Cardiac muscle cell (in vitro differentiated cells and primary cell): ENCODE measurements around the gene MCMBP. TPM values are rescaled to one million over a fixed set of nuclear protein-coding genes. Genes with fewer than 3 reads are reported as not detected.

Experiments
- DNase-seq, 2 donors: peaks; one replicate each; pipeline versions ENCODE4 v3.0.0 to v3.0.0-alpha.2; 2010 to 2017; ENCODE audit warnings: low read depth in 1 of 2, low spot score in 1 of 2
- H3K27ac ChIP-seq: fragments of 200-600 bp; sonication (generic); 2 replicates; pipeline ENCODE4 v1.5.1; 2016
- H3K27me3 ChIP-seq: fragments of 200-600 bp; sonication (generic); 2 replicates; pipeline ENCODE4 v1.6.0; 2016; ENCODE audit warnings: control low read depth
- H3K36me3 ChIP-seq: fragments of 200-600 bp; sonication (generic); 2 replicates; pipeline ENCODE4 v1.5.1; 2016; ENCODE audit warnings: control low read depth
- H3K4me1 ChIP-seq: fragments of 200-600 bp; sonication (generic); 2 replicates; pipeline ENCODE4 v1.8.1; 2017; ENCODE audit warnings: low read depth, mild to moderate bottlenecking, mixed run types
- H3K4me3 ChIP-seq: fragments of 200-600 bp; sonication (generic); 2 replicates; pipeline ENCODE4 v1.5.1; 2016; ENCODE audit warnings: mild to moderate bottlenecking
- H3K9me3 ChIP-seq: fragments of 200-600 bp; sonication (generic); 2 replicates; pipeline ENCODE4 v1.5.1; 2017; ENCODE audit warnings: low read depth, mild to moderate bottlenecking, control low read depth
- CTCF ChIP-seq: IDR thresholded peaks from 2 replicates; pipeline ENCODE4 v1.5.1; 2012; ENCODE audit warnings: low read depth, mild to moderate bottlenecking, low read length
- polyA plus RNA-seq: library from polyadenylated mRNA; unstranded; fragments of >200 nt; fragmentation: Nextera tagmentation; extraction: Ambion mirVana; gene quantifications from 2 replicates; pipeline ENCODE4 v1.2.1, GENCODE V29; 2016
- total RNA-seq: library from RNA; depleted of rRNA; stranded (reverse); fragments of >200 nt; gene quantifications from 2 replicates; pipeline ENCODE4 v1.2.3, GENCODE V29; 2016

The MCMBP gene
- total and polyA plus RNA-seq, 2 experiments from 2014 or later, result 29.2 to 39.7 TPM

GRCh38 chr10:119865699-119866240, 6.9 kb downstream of the MCMBP start:
- H3K27ac ChIP-seq, result no peak overlapping the region
- H3K36me3 ChIP-seq, result no peaks in the 10 kb centered on the region
- H3K27me3 ChIP-seq, result no peaks in the 10 kb centered on the region
- H3K4me1 ChIP-seq, result peaks cover 5% of the 10 kb centered on the region
- no peak overlapping the region for H3K4me3 ChIP-seq
- no peak for DNase-seq
- no peaks in the 10 kb centered on the region for H3K9me3 ChIP-seq
- no peak for TF ChIP-seq CTCF

- Histone ChIP-seq H3K27me3 (no peaks in the 10 kb centered on the region), H3K9me3 (no peaks in the 10 kb centered on the region)
Measured at GRCh38 chr10:119863951-119864565, 8.6 kb downstream of the MCMBP start.

GRCh38 chr10:119862524-119862923, 10.1 kb downstream of the MCMBP start:
- Histone ChIP-seq H3K36me3 (peaks cover 9% of the 10 kb centered on the region), H3K9me3 (no peaks in the 10 kb centered on the region), H3K4me3 (no peak overlapping the region), H3K27me3 (no peaks in the 10 kb centered on the region), H3K4me1 (no peaks in the 10 kb centered on the region), H3K27ac (no peak overlapping the region)
- no peak for DNase-seq
- no peak for TF ChIP-seq CTCF

More at GRCh38 chr10:119863951-119864565, 8.6 kb downstream of the MCMBP start:
- H3K4me1 ChIP-seq, result no peaks in the 10 kb centered on the region
- H3K4me3 ChIP-seq, result no peak overlapping the region
- no peaks in the 10 kb centered on the region for H3K36me3 ChIP-seq
- DNase-seq, result peak in 1 of 2 donors; percentile 22
- H3K27ac ChIP-seq, result no peak overlapping the region
- no peak for TF ChIP-seq CTCF

GRCh38 chr10:119860866-119861607, 11.6 kb downstream of the MCMBP start:
- Histone ChIP-seq H3K9me3 (no peaks in the 10 kb centered on the region), H3K27me3 (no peaks in the 10 kb centered on the region), H3K4me1 (no peaks in the 10 kb centered on the region), H3K4me3 (no peak overlapping the region), H3K27ac (no peak overlapping the region), H3K36me3 (peaks cover 17% of the 10 kb centered on the region)
- no peak for DNase-seq
- no peak for TF ChIP-seq CTCF

- peak; percentile 61 to 65 for DNase-seq
- no peak overlapping the region for H3K27ac ChIP-seq
Measured at GRCh38 chr10:119859420-119860258, 13.0 kb downstream of the MCMBP start.

More at GRCh38 chr10:119859420-119860258, 13.0 kb downstream of the MCMBP start:
- peak; percentile 46 for TF ChIP-seq CTCF
- H3K36me3 ChIP-seq, result peaks cover 22% of the 10 kb centered on the region
- no peak overlapping the region for H3K4me3 ChIP-seq
- no peaks in the 10 kb centered on the region for H3K9me3 ChIP-seq
- no peaks in the 10 kb centered on the region for H3K27me3 ChIP-seq
- no peaks in the 10 kb centered on the region for H3K4me1 ChIP-seq
